Stimulated activated CD8-positive, alpha-beta memory T cell treated with anti-CD3 and anti-CD28 coated beads, Interleukin-4, amount 100 ng/mL, for 48 hours (primary cell): ENCODE results near the gene POTEI.
"Not testable (repeated sequence)": the region's sequence is repeated elsewhere in the genome, so short reads cannot be mapped to it uniquely, and the experiment has no call there.

Experiments
- DNase-seq: peaks from one replicate; pipeline ENCODE4 v3.0.0-alpha.2; 2020

Gene POTEI

DNA sequence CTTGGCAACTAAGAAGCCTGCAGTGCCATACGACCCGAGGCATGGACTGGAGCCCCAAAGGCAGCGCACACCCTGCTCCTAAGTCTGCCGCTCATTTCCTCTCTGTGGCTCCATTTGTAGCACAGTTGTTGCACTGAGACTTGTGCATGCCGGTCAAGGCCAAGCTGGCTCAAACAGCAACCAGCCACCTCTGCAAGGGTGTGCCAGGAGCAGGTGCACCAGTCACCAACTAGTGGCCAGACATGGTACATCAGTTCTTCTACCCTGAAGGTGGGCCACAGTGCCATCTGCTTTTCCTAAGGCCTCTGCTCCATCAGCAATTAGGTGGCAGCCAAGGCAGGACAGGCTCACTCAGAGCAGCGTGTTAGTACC is 54.4 kb downstream of the POTEI start:
- not testable (repeated sequence) for DNase-seq

- DNase-seq, result not testable (repeated sequence)
Observed at GRCh38 chr2:130453955-130454711, 55.0 kb downstream of the POTEI start.

DNA sequence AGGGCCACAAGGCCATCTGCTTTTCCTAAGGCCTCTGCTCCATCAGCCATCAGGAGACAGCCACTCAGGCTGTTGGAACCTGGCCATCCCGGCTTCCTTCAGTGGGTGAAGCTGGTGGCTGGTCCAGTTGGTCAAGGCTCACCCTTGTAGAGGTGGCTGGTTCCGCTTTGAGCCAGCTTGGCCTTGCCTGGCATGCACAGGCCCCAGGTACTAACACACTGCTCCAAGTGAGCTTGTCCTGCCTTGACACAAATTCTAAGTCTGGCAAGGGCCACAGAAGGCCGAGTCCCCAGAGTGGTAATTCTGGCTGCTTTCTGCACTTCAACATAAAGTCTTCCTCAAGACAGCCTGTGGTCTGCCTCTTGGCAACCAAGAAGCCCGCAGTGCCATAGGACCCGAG is 56.2 kb downstream of the POTEI start:
- DNase-seq, result not testable (repeated sequence)

DNA sequence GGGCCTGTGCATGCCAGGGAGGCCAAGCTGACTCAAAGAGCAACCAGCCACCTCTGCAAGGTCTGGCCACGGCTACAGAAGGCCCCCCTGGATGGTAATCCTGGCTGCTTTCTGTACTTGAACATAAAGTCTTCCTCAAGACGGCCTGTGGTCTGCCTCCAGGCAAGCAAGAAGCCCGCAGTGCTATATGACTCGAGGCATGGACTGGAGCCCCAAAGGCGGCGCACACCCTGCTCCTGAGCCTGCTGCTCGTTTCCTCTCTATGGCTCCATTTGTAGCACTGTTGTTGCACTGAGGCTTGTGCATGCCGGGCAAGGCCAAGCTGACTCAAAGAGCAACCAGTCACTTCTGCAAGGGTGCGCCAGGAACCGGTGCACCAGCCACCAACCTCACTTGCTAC is 57.3 kb downstream of the POTEI start:
- not testable (repeated sequence) for DNase-seq

DNA sequence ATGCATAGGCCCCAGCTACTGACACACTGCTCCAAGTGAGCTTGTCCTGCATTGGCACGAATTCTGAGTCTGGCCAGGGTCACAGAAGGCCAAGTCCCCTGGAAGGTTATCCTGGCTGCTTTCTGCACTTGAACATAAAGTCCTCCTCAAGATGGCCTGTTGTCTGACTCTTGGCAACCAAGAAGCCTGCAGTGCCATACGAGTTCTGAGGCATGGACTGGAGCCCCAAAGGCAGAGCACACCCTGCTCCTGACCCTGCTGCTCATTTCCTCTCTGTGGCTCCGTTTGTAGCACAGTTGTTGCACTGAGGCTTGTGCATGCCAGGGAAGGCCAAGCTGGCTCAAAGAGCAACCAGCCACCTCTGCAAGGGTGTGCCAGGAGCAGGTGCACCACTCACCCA is 57.9 kb downstream of the POTEI start:
- not testable (repeated sequence) for DNase-seq

DNA sequence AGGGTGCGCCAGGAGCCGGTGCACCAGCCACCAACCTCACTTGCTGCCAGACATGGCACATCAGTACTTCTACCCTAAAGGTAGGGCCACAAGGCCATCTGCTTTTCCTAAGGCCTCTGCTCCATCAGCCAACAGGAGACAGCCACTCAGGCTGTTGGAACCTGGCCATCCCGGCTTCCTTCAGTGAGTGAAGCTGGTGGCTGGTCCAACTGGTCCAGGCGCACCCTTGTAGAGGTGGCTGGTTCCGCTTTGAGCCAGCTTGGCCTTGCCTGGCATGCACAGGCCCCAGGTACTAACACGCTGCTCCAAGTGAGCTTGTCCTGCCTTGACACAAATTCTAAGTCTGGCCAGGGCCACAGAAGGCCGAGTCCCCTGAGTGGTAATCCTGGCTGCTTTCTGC is 58.8 kb downstream of the POTEI start:
- not testable (repeated sequence) for DNase-seq

DNA sequence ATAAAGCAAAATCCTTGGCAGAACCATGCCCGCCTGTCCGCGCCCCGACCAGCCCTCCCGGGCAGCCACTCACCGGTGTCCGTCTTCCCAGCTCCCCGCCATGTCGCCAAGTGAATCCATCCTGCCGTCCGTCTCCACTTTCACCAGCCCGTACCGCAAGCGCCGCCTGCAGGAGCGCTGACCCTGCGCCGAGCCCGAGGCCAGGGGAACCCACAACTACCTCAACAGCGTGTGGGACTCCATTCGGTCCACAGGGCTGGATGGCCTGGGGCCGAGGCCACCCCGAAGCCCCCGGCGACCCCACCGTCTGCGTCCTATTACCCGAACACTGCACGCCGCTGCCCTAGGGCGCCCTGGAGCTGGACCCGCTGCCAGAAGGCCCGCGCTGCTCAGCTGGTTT is 81.5 kb downstream of the POTEI start:
- DNase-seq, result peak; percentile 34

DNA sequence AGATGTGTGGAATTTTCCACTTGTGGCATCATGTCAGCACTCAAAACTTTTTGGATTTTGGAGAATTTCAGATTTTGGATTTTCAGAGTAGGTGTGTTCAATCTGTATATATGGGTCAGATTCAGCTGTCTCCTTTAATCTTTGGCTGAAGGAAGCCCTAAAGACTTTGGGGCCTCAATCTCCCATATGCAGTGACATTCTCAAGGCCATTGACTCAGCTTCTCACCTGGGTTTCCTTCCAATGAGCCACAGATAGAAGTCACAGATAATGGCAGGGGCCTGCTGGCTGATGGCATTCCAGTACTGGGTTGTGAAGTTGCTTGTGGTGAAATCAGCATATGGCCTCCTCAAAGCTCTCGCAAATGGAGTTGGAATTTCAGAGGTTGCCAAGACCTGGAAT is 90.3 kb downstream of the POTEI start:
- DNase-seq, result not testable (repeated sequence)

GRCh38 chr2:130416693-130417092 is 92.4 kb downstream of the POTEI start:
- DNase-seq, result peak; percentile 57
